Measurements from ENCODE around the gene RFLNA.
A peak's percentile ranks its signal among the peaks of the same experiment; 100 is the strongest.

RFLNA gene

GRCh38 chr12:124273630-124274029 lies 21.3 kb upstream of the RFLNA start:
- H4K20me1 ChIP-seq (ENCODE audit: insufficient read depth, low read length) = no peaks in the 10 kb centered on the region
- no peak overlapping the region for H3K9ac ChIP-seq (ENCODE audit: low read length)
- H3K36me3 ChIP-seq (ENCODE audit: insufficient read depth, low read length) = no peaks in the 10 kb centered on the region
- no peak overlapping the region for H2AFZ ChIP-seq (ENCODE audit: low read length)
- no peak overlapping the region for H3K4me3 ChIP-seq (ENCODE audit: low read depth, low read length, poor library complexity, severe bottlenecking)
- H3K4me2 ChIP-seq (ENCODE audit: low read length) = no peak overlapping the region
- TF ChIP-seq, protein P1, sequence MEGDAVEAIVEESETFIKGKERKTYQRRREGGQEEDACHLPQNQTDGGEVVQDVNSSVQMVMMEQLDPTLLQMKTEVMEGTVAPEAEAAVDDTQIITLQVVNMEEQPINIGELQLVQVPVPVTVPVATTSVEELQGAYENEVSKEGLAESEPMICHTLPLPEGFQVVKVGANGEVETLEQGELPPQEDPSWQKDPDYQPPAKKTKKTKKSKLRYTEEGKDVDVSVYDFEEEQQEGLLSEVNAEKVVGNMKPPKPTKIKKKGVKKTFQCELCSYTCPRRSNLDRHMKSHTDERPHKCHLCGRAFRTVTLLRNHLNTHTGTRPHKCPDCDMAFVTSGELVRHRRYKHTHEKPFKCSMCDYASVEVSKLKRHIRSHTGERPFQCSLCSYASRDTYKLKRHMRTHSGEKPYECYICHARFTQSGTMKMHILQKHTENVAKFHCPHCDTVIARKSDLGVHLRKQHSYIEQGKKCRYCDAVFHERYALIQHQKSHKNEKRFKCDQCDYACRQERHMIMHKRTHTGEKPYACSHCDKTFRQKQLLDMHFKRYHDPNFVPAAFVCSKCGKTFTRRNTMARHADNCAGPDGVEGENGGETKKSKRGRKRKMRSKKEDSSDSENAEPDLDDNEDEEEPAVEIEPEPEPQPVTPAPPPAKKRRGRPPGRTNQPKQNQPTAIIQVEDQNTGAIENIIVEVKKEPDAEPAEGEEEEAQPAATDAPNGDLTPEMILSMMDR (IDR thresholded peaks at IDR 0.05; ENCODE audit: low read length) = peak; percentile 28; the same call in 1 of the 2 replicates
- TF ChIP-seq EZH2 (IDR thresholded peaks at IDR 0.05; ENCODE audit: borderline replicate concordance, low read length) = no peak
- H3K4me1 ChIP-seq (ENCODE audit: insufficient read depth, low read length, severe bottlenecking) = no peaks in the 10 kb centered on the region
- H3K27ac ChIP-seq (ENCODE audit: low read depth, low read length, poor library complexity, severe bottlenecking) = no peak overlapping the region
- no peaks in the 10 kb centered on the region for H3K79me2 ChIP-seq (ENCODE audit: insufficient read depth, low read length)
- H3F3A ChIP-seq (ENCODE audit: insufficient read depth, low read length) = no peaks in the 10 kb centered on the region
- H3K9me3 ChIP-seq (ENCODE audit: low read length) = no peaks in the 10 kb centered on the region
- no peaks in the 10 kb centered on the region for H3K27me3 ChIP-seq (ENCODE audit: insufficient read depth, low read length)
- no peaks in the 10 kb centered on the region for H3K9me2 ChIP-seq (ENCODE audit: low read depth, low read length)

DNA sequence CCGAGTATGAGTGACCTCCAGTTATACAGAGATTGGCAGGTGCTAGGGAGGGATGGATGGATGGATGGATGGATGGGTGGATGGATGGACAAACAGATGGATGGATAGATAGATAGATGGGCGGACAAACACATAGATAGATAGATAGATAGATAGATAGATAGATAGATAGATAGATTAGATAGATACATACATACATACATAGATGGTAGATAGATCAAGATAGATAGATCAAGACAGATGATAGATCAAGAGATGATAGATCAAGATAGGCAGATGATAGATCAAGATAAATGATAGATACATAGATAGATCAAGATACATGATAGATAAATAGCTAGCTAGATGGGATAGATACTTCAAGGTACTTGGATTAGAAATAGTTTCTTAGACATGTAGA lies 18.6 kb upstream of the RFLNA start:
- Histone ChIP-seq H3K4me2 (ENCODE audit: low read length) (no peak overlapping the region), H3K4me3 (ENCODE audit: low read depth, low read length, poor library complexity, severe bottlenecking) (no peak overlapping the region), H3K36me3 (ENCODE audit: insufficient read depth, low read length) (no peaks in the 10 kb centered on the region), H3K9ac (ENCODE audit: low read length) (no peak overlapping the region), H3K79me2 (ENCODE audit: insufficient read depth, low read length) (no peaks in the 10 kb centered on the region), H3K27ac (ENCODE audit: low read depth, low read length, poor library complexity, severe bottlenecking) (no peak overlapping the region), H4K20me1 (ENCODE audit: insufficient read depth, low read length) (no peaks in the 10 kb centered on the region), H3K9me3 (ENCODE audit: low read length) (no peaks in the 10 kb centered on the region), H3K27me3 (ENCODE audit: insufficient read depth, low read length) (no peaks in the 10 kb centered on the region), H3F3A (ENCODE audit: insufficient read depth, low read length) (no peaks in the 10 kb centered on the region), H2AFZ (ENCODE audit: low read length) (no peak overlapping the region), H3K4me1 (ENCODE audit: insufficient read depth, low read length, severe bottlenecking) (no peaks in the 10 kb centered on the region), H3K9me2 (ENCODE audit: low read depth, low read length) (no peaks in the 10 kb centered on the region)
- TF ChIP-seq, protein P1 (IDR thresholded peaks at IDR 0.05; ENCODE audit: low read length) = no peak
- TF ChIP-seq EZH2 (IDR thresholded peaks at IDR 0.05; ENCODE audit: borderline replicate concordance, low read length) = no peak

GRCh38 chr12:124277394-124278241 lies 17.3 kb upstream of the RFLNA start:
- H3K9me3 ChIP-seq (ENCODE audit: low read length) = no peaks in the 10 kb centered on the region
- TF ChIP-seq, protein P1 (IDR thresholded peaks at IDR 0.05; ENCODE audit: low read length) = no peak
- no peak for TF ChIP-seq EZH2 (IDR thresholded peaks at IDR 0.05; ENCODE audit: borderline replicate concordance, low read length)
- H3K4me2 ChIP-seq (ENCODE audit: low read length) = no peak overlapping the region
- no peak overlapping the region for H3K9ac ChIP-seq (ENCODE audit: low read length)
- no peak overlapping the region for H3K27ac ChIP-seq (ENCODE audit: low read depth, low read length, poor library complexity, severe bottlenecking)
- no peaks in the 10 kb centered on the region for H4K20me1 ChIP-seq (ENCODE audit: insufficient read depth, low read length)
- no peaks in the 10 kb centered on the region for H3F3A ChIP-seq (ENCODE audit: insufficient read depth, low read length)
- H3K9me2 ChIP-seq (ENCODE audit: low read depth, low read length) = no peaks in the 10 kb centered on the region
- H3K36me3 ChIP-seq (ENCODE audit: insufficient read depth, low read length) = no peaks in the 10 kb centered on the region
- H3K79me2 ChIP-seq (ENCODE audit: insufficient read depth, low read length) = no peaks in the 10 kb centered on the region
- no peaks in the 10 kb centered on the region for H3K4me1 ChIP-seq (ENCODE audit: insufficient read depth, low read length, severe bottlenecking)
- no peak overlapping the region for H3K4me3 ChIP-seq (ENCODE audit: low read depth, low read length, poor library complexity, severe bottlenecking)
- no peak overlapping the region for H2AFZ ChIP-seq (ENCODE audit: low read length)
- H3K27me3 ChIP-seq (ENCODE audit: insufficient read depth, low read length) = no peaks in the 10 kb centered on the region
